ENCODE results near the gene EMC8. TPM values are rescaled to one million over a fixed set of nuclear protein-coding genes. Genes with fewer than 3 reads are reported as not detected.

Gene EMC8
- total RNA-seq, 4 donors from 2014 or later, result 27.9 to 40.0 (median 31.8) TPM

- H3K27ac ChIP-seq, result no peak overlapping the region
- peaks cover 14% of the 10 kb centered on the region for H3K27me3 ChIP-seq
- H3K4me1 ChIP-seq, result no peaks in the 10 kb centered on the region
- in situ Hi-C loops (cut with MboI; ENCODE audit: low pct_ligation_motif_present in 1 of 4, low pct_unique_long_range_greater_than_20kb in 1 of 4, low sequenced_read_pairs in 3 of 4), result no loop called here
- no peaks in the 10 kb centered on the region for H3K36me3 ChIP-seq
- WGBS, 2 donors (ENCODE audit: low coverage in 1 of 2), result 46 to 66% methylated on average over 4 to 8 of the region's 8 CpGs
- intact Hi-C loops (cut with DNase I; ENCODE audit: low total_unique reads), result no loop called here
- TF ChIP-seq POLR2AphosphoS5 (IDR thresholded peaks at IDR 0.05) (no peak), CTCF (IDR thresholded peaks at IDR 0.05) (no peak), EP300 (IDR thresholded peaks at IDR 0.05; ENCODE audit: low read depth) (no peak), POLR2A (IDR thresholded peaks at IDR 0.05) (no peak)
- no peaks in the 10 kb centered on the region for H3K9me3 ChIP-seq
- no peak overlapping the region for H3K4me3 ChIP-seq
- DNase-seq, result no peak
These were observed 33.6 kb downstream of the EMC8 start for GRCh38 chr16:85765767-85766166.

GRCh38 chr16:85765211-85765610, 34.1 kb downstream of the EMC8 start:
- peaks cover 20% of the 10 kb centered on the region for H3K27me3 ChIP-seq
- no peaks in the 10 kb centered on the region for H3K9me3 ChIP-seq
- WGBS, 2 donors (ENCODE audit: low coverage in 1 of 2), result 49 to 61% methylated on average over 2 to 8 of the region's 8 CpGs
- no peak overlapping the region for H3K4me3 ChIP-seq
- intact Hi-C loops (cut with DNase I; ENCODE audit: low total_unique reads) (no loop called here), in situ Hi-C loops (cut with MboI; ENCODE audit: low pct_ligation_motif_present in 1 of 4, low pct_unique_long_range_greater_than_20kb in 1 of 4, low sequenced_read_pairs in 3 of 4) (no loop called here)
- no peak for DNase-seq
- H3K36me3 ChIP-seq, result no peaks in the 10 kb centered on the region
- H3K4me1 ChIP-seq, result no peaks in the 10 kb centered on the region
- TF ChIP-seq POLR2A (IDR thresholded peaks at IDR 0.05) (no peak), POLR2AphosphoS5 (IDR thresholded peaks at IDR 0.05) (no peak), EP300 (IDR thresholded peaks at IDR 0.05; ENCODE audit: low read depth) (no peak), CTCF (IDR thresholded peaks at IDR 0.05) (no peak)
- no peak overlapping the region for H3K27ac ChIP-seq

GRCh38 chr16:85763616-85764015, 35.7 kb downstream of the EMC8 start:
- intact Hi-C loops (cut with DNase I; ENCODE audit: low total_unique reads), result no loop called here
- Histone ChIP-seq H3K27me3 (peaks cover 35% of the 10 kb centered on the region), H3K4me3 (no peak overlapping the region), H3K27ac (no peak overlapping the region), H3K9me3 (no peaks in the 10 kb centered on the region), H3K36me3 (no peaks in the 10 kb centered on the region), H3K4me1 (no peaks in the 10 kb centered on the region)
- in situ Hi-C loops (cut with MboI; ENCODE audit: low pct_ligation_motif_present in 1 of 4, low pct_unique_long_range_greater_than_20kb in 1 of 4, low sequenced_read_pairs in 3 of 4), result no loop called here
- TF ChIP-seq EP300 (IDR thresholded peaks at IDR 0.05; ENCODE audit: low read depth) (no peak), POLR2AphosphoS5 (IDR thresholded peaks at IDR 0.05) (no peak), POLR2A (IDR thresholded peaks at IDR 0.05) (no peak), CTCF (IDR thresholded peaks at IDR 0.05) (no peak)
- DNase-seq, result no peak
- WGBS, 2 donors (ENCODE audit: low coverage in 1 of 2), result 51 to 85% methylated on average over 2 of the region's 2 CpGs

- TF ChIP-seq CTCF (IDR thresholded peaks at IDR 0.05) (no peak), POLR2AphosphoS5 (IDR thresholded peaks at IDR 0.05) (no peak), EP300 (IDR thresholded peaks at IDR 0.05; ENCODE audit: low read depth) (no peak), POLR2A (IDR thresholded peaks at IDR 0.05) (no peak)
- Histone ChIP-seq H3K4me1 (no peaks in the 10 kb centered on the region), H3K9me3 (no peaks in the 10 kb centered on the region), H3K4me3 (no peak overlapping the region), H3K36me3 (no peaks in the 10 kb centered on the region), H3K27me3 (peaks cover 35% of the 10 kb centered on the region), H3K27ac (no peak overlapping the region)
- in situ Hi-C loops (cut with MboI; ENCODE audit: low pct_ligation_motif_present in 1 of 4, low pct_unique_long_range_greater_than_20kb in 1 of 4, low sequenced_read_pairs in 3 of 4) (no loop called here), intact Hi-C loops (cut with DNase I; ENCODE audit: low total_unique reads) (no loop called here)
- WGBS, 2 donors (ENCODE audit: low coverage in 1 of 2), result 81% methylated on average over 12 of the region's 12 CpGs; no CpG with 5 or more reads in 1 of the 2 donors
- no peak for DNase-seq
These were observed 36.4 kb downstream of the EMC8 start for GRCh38 chr16:85762970-85763369.
